PC-3 (cell line): Measurements from ENCODE around the gene ENG. TPM values are rescaled to one million over a fixed set of nuclear protein-coding genes. Genes with fewer than 3 reads are reported as not detected.
"Not testable (repeated sequence)": the region's sequence is repeated elsewhere in the genome, so short reads cannot be mapped to it uniquely, and the experiment has no call there.

Experiments
- ATAC-seq: fragments of 200-7000 bp; cut with Tn5 transposase; 2 replicates; pipeline ENCODE4 v1.9.1; 2020; ENCODE audit warnings: mild to moderate bottlenecking, moderate library complexity
- BruUV-seq: library from RNA; stranded (reverse); fragments of 400-500 nt; replicated peaks from 2 replicates; lab custom pipeline; 2021; lab: Mats Ljungman, UMichigan
- CTCF ChIA-PET: fragments of 300-600 bp; sonication (Branson Sonifier 250); formaldehyde crosslinking; loops from one replicate; lab custom pipeline; 2022; ENCODE audit warnings: antibody characterized with exemption; lab: Charles Lee
- POLR2A ChIA-PET: fragments of 300-600 bp; sonication (Branson Sonifier 250); formaldehyde crosslinking; loops from one replicate; lab custom pipeline; 2022; ENCODE audit warnings: antibody characterized with exemption; ENCODE audit not compliant: unreplicated experiment; lab: Charles Lee
- DNase-seq: peaks from one replicate; pipeline ENCODE4 v3.0.0-alpha.2; 2015
- H2AFZ ChIP-seq: fragments of 300-600 bp; sonication (generic); 2 replicates; pipeline ENCODE4 v1.6.0; 2016; ENCODE audit warnings: antibody characterized with exemption, low read length
- H3F3A ChIP-seq: fragments of 300-600 bp; sonication (generic); one replicate; pipeline ENCODE4 v1.6.0; 2017; ENCODE audit warnings: antibody characterized with exemption, low read length, control low read depth, mild to moderate bottlenecking; ENCODE audit not compliant: unreplicated experiment
- H3K27ac ChIP-seq: fragments of 300-600 bp; sonication (generic); 2 replicates; pipeline ENCODE4 v1.5.1; 2016; ENCODE audit warnings: mild to moderate bottlenecking, low read length
- H3K27me3 ChIP-seq: fragments of 300-600 bp; sonication (generic); 2 replicates; pipeline ENCODE4 v1.6.1; 2016; ENCODE audit warnings: low read length, mixed read lengths
- H3K36me3 ChIP-seq: fragments of 300-600 bp; sonication (generic); 2 replicates; pipeline ENCODE4 v1.6.1; 2016; ENCODE audit warnings: low read depth, mixed run types, low read length, mixed read lengths
- H3K4me1 ChIP-seq: fragments of 300-600 bp; sonication (generic); 2 replicates; pipeline ENCODE4 v1.5.1; 2016; ENCODE audit warnings: low read length; ENCODE audit not compliant: insufficient read depth
- H3K4me2 ChIP-seq: fragments of 300-600 bp; sonication (generic); 2 replicates; pipeline ENCODE4 v1.6.0; 2016; ENCODE audit warnings: low read length
- H3K4me3 ChIP-seq: fragments of 300-600 bp; sonication (generic); 2 replicates; pipeline ENCODE4 v1.5.1; 2016; ENCODE audit warnings: mild to moderate bottlenecking, low read length, mixed read lengths
- H3K79me2 ChIP-seq: fragments of 300-600 bp; sonication (generic); 2 replicates; pipeline ENCODE4 v1.6.1; 2017; ENCODE audit warnings: low read length, mixed read lengths
- H3K9ac ChIP-seq: fragments of 300-600 bp; sonication (generic); 2 replicates; pipeline ENCODE4 v1.6.0; 2016; ENCODE audit warnings: mild to moderate bottlenecking, low read length
- H3K9me2 ChIP-seq: fragments of 300-600 bp; sonication (generic); replicated peaks from 2 replicates; pipeline ENCODE4 v1.6.1; 2016; ENCODE audit warnings: mixed run types, low read length, mixed read lengths
- H3K9me3 ChIP-seq: fragments of 300-600 bp; sonication (generic); 2 replicates; pipeline ENCODE4 v1.6.1; 2016; ENCODE audit warnings: low read length, mixed read lengths
- H4K20me1 ChIP-seq: fragments of 300-600 bp; sonication (generic); 2 replicates; pipeline ENCODE4 v1.6.1; 2016; ENCODE audit warnings: low read length, mixed read lengths
- CTCF ChIP-seq: fragments of 300-600 bp; sonication (generic); conservative IDR thresholded peaks from 2 replicates; pipeline ENCODE4 v1.5.1; 2017; ENCODE audit warnings: antibody characterized with exemption, low read depth, mild to moderate bottlenecking, low read length
- EZH2 ChIP-seq: fragments of 300-600 bp; sonication (generic); IDR thresholded peaks from one replicate; pipeline ENCODE4 v1.6.1; 2017; ENCODE audit warnings: antibody characterized with exemption, mild to moderate bottlenecking, low read length; ENCODE audit not compliant: unreplicated experiment
- EZH2phosphoT487 ChIP-seq: fragments of 300-600 bp; sonication (generic); IDR thresholded peaks from 2 replicates; pipeline ENCODE4 v1.6.1; 2018; ENCODE audit warnings: mild to moderate bottlenecking, antibody characterized with exemption, low read length, borderline replicate concordance
- intact Hi-C: fragments of 100-400 bp; cut with micrococcal nuclease; formaldehyde crosslinking; loops from 2 replicates; pipeline ENCODE4 v1.9.0; 2023
- total RNA-seq: library from RNA; depleted of rRNA; stranded (reverse); fragments of >200 nt; gene quantifications from 2 replicates; pipeline ENCODE4 v1.2.3, GENCODE V29; 2014

The ENG gene
- total RNA-seq, 1 experiment from 2014 or later = 1.1 TPM

GRCh38 chr9:127846443-127847177 lies 7.8 kb downstream of the ENG start:
- DNase-seq = no peak
- no peak overlapping the region for H2AFZ ChIP-seq
- no peak overlapping the region for H3K9ac ChIP-seq
- no TSS peak for BruUV-seq
- no peak overlapping the region for H3K4me2 ChIP-seq
- intact Hi-C loops = no loop called here
- no peaks in the 10 kb centered on the region for H3K36me3 ChIP-seq
- POLR2A ChIA-PET = no interaction called here
- no peak overlapping the region for H3K27ac ChIP-seq
- H3K9me2 ChIP-seq = no peaks in the 10 kb centered on the region
- no peaks in the 10 kb centered on the region for H4K20me1 ChIP-seq
- no peak for TF ChIP-seq EZH2
- no peak for TF ChIP-seq CTCF
- no peak for TF ChIP-seq EZH2phosphoT487
- H3F3A ChIP-seq = no peaks in the 10 kb centered on the region
- CTCF ChIA-PET = no interaction called here
- ATAC-seq = no peak
- H3K4me1 ChIP-seq = no peaks in the 10 kb centered on the region
- no peak overlapping the region for H3K4me3 ChIP-seq
- no peaks in the 10 kb centered on the region for H3K79me2 ChIP-seq
- H3K9me3 ChIP-seq = 0 out of 2 replicates have a peak, but pooled peaks cover 7% of the 10 kb centered on the region
- H3K27me3 ChIP-seq = no peaks in the 10 kb centered on the region

GRCh38 chr9:127845619-127846018 lies 8.8 kb downstream of the ENG start:
- H3K4me3 ChIP-seq, CTCF ChIA-PET, ATAC-seq, H3K79me2 ChIP-seq, H3F3A ChIP-seq, H3K9ac ChIP-seq, H4K20me1 ChIP-seq, H3K4me2 ChIP-seq, H2AFZ ChIP-seq, H3K9me2 ChIP-seq, H3K27ac ChIP-seq, H3K36me3 ChIP-seq, H3K9me3 ChIP-seq, DNase-seq, H3K4me1 ChIP-seq, intact Hi-C loops, BruUV-seq, H3K27me3 ChIP-seq, POLR2A ChIA-PET: not testable (repeated sequence)

- Histone ChIP-seq H4K20me1 (no peaks in the 10 kb centered on the region), H3K4me3 (no peak overlapping the region), H3K4me2 (no peak overlapping the region), H3K79me2 (no peaks in the 10 kb centered on the region), H3K36me3 (no peaks in the 10 kb centered on the region), H3K9me2 (no peaks in the 10 kb centered on the region), H2AFZ (no peak overlapping the region), H3K27ac (no peak overlapping the region), H3K4me1 (no peaks in the 10 kb centered on the region), H3K9me3 (0 out of 2 replicates have a peak, but pooled peaks cover 7% of the 10 kb centered on the region), H3F3A (no peaks in the 10 kb centered on the region), H3K27me3 (no peaks in the 10 kb centered on the region), H3K9ac (no peak overlapping the region)
- BruUV-seq = no TSS peak
- intact Hi-C loops = no loop called here
- no peak for DNase-seq
- ChIA-PET POLR2A (no interaction called here), CTCF (no interaction called here)
- TF ChIP-seq EZH2phosphoT487 (no peak), CTCF (no peak), EZH2 (no peak)
- ATAC-seq = no peak
These were observed 9.6 kb downstream of the ENG start for GRCh38 chr9:127844821-127845359.
